Umbilical cord (tissue), 2 donors: ENCODE measurements around the gene MASP2. TPM values are rescaled to one million over a fixed set of nuclear protein-coding genes. Genes with fewer than 3 reads are reported as not detected.
"Not testable (repeated sequence)": the region's sequence is repeated elsewhere in the genome, so short reads cannot be mapped to it uniquely, and the experiment has no call there.

ENCODE experiments used
- DNase-seq: peaks from one replicate; pipeline ENCODE4 v3.0.0-alpha.2; 2015; ENCODE audit warnings: low spot score
- total RNA-seq: library from RNA; depleted of rRNA; stranded (reverse); fragments of >200 nt; gene quantifications from one replicate; pipeline ENCODE4 v1.2.3, GENCODE V29; 2014; ENCODE audit warnings: low replicate concordance; ENCODE audit not compliant: insufficient read depth

MASP2 gene
- total RNA-seq, 1 donor from 2014 or later = 2.9 TPM

DNA sequence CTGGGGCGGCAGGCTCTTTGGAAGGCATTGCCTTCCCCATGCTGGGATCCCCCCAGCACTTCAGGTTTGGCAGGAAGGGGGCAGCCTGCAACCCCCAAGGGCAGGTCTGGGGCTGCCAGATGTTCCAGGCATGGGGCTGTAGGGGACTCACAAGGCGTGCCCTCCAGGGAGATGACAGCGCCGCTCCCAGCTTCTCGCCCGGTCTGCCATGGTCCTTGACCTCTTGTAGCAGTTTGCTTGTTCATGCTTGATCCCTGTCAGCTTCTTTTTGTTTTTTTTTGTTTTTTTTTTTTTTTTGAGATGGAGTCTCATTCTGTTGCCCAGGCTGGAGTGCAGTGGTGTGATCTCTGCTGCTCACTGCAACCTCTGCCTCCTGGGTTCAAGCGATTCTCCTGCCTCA lies 56.2 kb downstream of the MASP2 start:
- DNase-seq = no peak

- DNase-seq = not testable (repeated sequence)
Observed at GRCh38 chr1:10989920-10990516, 57.0 kb downstream of the MASP2 start.

DNA sequence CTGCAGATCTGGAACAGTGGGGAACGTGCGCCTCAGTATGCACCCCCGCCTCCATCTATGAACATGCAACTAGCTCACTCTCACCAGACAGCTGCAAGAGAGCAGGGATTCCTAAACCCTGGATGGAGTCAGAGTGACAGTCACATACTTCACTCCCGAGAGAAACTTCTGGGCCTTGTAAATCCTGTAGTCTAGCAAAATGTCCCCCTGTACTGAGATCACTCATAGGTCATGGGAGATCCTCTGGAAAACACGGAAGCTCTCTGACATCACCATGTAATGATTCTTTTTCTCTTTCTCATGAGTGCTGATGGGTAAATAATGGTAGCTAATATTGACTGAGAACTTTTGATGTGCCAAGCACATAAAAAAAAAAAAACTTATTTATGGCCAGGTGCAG lies 57.9 kb downstream of the MASP2 start:
- DNase-seq = no peak

- DNase-seq = no peak
Observed at GRCh38 chr1:10987840-10988417, 59.1 kb downstream of the MASP2 start.

DNA sequence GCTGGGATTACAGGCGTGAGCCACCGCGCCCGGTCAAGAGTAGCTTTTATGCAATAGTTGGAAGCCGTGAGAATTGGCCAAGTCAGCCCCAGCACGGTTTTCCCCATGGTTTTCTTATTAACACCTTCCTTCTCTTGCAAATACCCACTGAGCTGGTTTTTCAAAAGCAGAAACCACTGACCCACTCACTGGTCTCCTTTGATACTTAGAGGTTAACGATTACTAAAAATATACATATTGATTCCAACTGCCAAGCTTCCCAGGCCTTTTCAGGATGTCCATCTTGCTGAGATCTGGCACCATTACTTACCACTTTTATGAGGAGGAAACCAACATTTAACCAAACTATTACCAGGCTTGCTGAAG lies 60.5 kb downstream of the MASP2 start:
- DNase-seq = no peak

GRCh38 chr1:10980841-10981727 lies 66.0 kb downstream of the MASP2 start:
- DNase-seq = peak; percentile 9

DNA sequence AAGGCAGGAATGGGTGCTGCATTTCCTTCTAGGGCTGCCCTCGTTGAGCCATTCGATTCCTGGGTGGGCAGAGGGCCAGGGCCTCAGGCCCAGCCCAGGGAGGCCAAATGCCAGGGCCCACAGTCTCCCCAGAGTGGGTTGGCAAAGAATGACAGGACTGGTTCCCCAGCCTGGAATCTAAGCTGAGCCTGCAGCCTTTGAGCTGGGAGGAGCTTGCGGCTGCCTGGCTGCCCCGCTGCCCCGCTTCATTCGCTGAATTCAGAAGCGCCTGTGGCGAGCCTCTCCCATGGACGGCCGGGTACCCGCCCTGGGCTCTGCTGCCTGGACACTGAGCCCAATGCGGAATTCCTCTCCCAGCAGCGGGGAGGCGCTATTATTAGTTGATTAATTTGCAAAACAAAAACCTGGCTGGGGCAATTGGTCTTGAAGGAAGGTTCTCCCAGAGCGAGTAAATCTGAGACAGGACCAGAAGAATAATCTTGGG lies 66.9 kb downstream of the MASP2 start:
- DNase-seq = peak; percentile 86

GRCh38 chr1:10979483-10979920 lies 67.5 kb downstream of the MASP2 start:
- peak; percentile 13 for DNase-seq

DNA sequence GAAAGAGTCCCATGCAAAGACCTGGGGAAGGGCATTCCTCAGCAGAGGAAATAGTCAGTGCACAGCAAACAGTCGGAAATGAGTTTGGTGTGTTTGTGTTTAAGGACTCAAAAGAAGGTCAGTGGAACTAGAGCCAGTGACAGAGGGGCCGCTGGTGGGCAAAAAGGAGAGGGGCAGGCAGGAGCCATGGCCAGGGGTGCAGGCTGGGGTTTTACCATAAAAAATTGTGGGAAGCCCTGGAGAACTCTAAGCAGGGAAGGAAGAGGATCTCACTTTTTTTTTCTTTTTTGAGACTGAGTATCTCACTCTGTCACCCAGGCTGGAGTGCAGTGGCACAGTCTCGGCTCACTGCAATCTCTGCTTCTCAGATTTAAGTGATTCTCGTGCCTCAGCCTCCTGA lies 68.3 kb downstream of the MASP2 start:
- no peak for DNase-seq

Other genes starting within 250 kb of the MASP2 start
- gene TARDBP, start 34.6 kb downstream of the MASP2 start, total RNA-seq = 139 TPM
- 17.3 TPM for gene SRM, start 12.8 kb upstream of the MASP2 start, total RNA-seq
- gene EXOSC10, start 52.6 kb upstream of the MASP2 start, total RNA-seq = 31.1 TPM
- 0.24 TPM for gene ANGPTL7, start 142.1 kb upstream of the MASP2 start, total RNA-seq
- gene MTOR, start 215.3 kb upstream of the MASP2 start, total RNA-seq = 21.4 TPM
- 7.9 TPM for gene UBIAD1, start 226.0 kb upstream of the MASP2 start, total RNA-seq